GM18520 (cell line): ENCODE data around the gene PIK3R1.
"Not testable (repeated sequence)": the region's sequence is repeated elsewhere in the genome, so short reads cannot be mapped to it uniquely, and the experiment has no call there.

Source experiments
- ATAC-seq: cut with Tn5 transposase; IDR thresholded peaks from one replicate; pipeline ENCODE4 v1.9.1; 2021; ENCODE audit not compliant: unreplicated experiment

Gene PIK3R1

GRCh38 chr5:68192679-68193060, 22.9 kb upstream of the PIK3R1 start:
- ATAC-seq, result no peak

GRCh38 chr5:68193481-68194036, 22.0 kb upstream of the PIK3R1 start:
- no peak for ATAC-seq

- ATAC-seq, result no peak
These were observed 21.2 kb upstream of the PIK3R1 start for GRCh38 chr5:68194386-68194785.

GRCh38 chr5:68195137-68195536, 20.4 kb upstream of the PIK3R1 start:
- ATAC-seq, result no peak

- peak; percentile 71 for ATAC-seq
These were observed 18.7 kb upstream of the PIK3R1 start for GRCh38 chr5:68196876-68197275.

GRCh38 chr5:68200288-68200687, 15.3 kb upstream of the PIK3R1 start:
- ATAC-seq, result no peak

- not testable (repeated sequence) for ATAC-seq
These were observed 4.9 kb upstream of the PIK3R1 start for GRCh38 chr5:68210654-68211053.

GRCh38 chr5:68214482-68215207, 911 bp upstream of the PIK3R1 start:
- ATAC-seq, result no peak

GRCh38 chr5:68215898-68216244, 315 bp downstream of the PIK3R1 start:
- ATAC-seq, result peak; percentile 28

GRCh38 chr5:68216245-68217046, 890 bp downstream of the PIK3R1 start:
- ATAC-seq, result no peak

GRCh38 chr5:68217047-68217355, 1.4 kb downstream of the PIK3R1 start:
- no peak for ATAC-seq

- ATAC-seq, result no peak
These were observed 2.0 kb downstream of the PIK3R1 start for GRCh38 chr5:68217528-68217927.

- no peak for ATAC-seq
These were observed 3.7 kb downstream of the PIK3R1 start for GRCh38 chr5:68219161-68219816.

- no peak for ATAC-seq
These were observed 4.7 kb downstream of the PIK3R1 start for GRCh38 chr5:68220260-68220659.

- no peak for ATAC-seq
These were observed 5.4 kb downstream of the PIK3R1 start for GRCh38 chr5:68220914-68221313.

GRCh38 chr5:68221488-68221887, 5.9 kb downstream of the PIK3R1 start:
- ATAC-seq, result no peak

GRCh38 chr5:68222310-68222709, 6.8 kb downstream of the PIK3R1 start:
- ATAC-seq, result no peak

- ATAC-seq, result no peak
These were observed 7.3 kb downstream of the PIK3R1 start for GRCh38 chr5:68222824-68223354.

- no peak for ATAC-seq
These were observed 8.3 kb downstream of the PIK3R1 start for GRCh38 chr5:68223904-68224303.

- no peak for ATAC-seq
These were observed 9.1 kb downstream of the PIK3R1 start for GRCh38 chr5:68224509-68225187.
